Left hindlimb (tissue), 1 donor: ENCODE data around the gene ATG3.
"Not testable (repeated sequence)": the region's sequence is repeated elsewhere in the genome, so short reads cannot be mapped to it uniquely, and the experiment has no call there.

ENCODE experiments used
- DNase-seq: peaks from one replicate; pipeline ENCODE4 v3.0.0-alpha.2; 2018

Gene ATG3

DNA sequence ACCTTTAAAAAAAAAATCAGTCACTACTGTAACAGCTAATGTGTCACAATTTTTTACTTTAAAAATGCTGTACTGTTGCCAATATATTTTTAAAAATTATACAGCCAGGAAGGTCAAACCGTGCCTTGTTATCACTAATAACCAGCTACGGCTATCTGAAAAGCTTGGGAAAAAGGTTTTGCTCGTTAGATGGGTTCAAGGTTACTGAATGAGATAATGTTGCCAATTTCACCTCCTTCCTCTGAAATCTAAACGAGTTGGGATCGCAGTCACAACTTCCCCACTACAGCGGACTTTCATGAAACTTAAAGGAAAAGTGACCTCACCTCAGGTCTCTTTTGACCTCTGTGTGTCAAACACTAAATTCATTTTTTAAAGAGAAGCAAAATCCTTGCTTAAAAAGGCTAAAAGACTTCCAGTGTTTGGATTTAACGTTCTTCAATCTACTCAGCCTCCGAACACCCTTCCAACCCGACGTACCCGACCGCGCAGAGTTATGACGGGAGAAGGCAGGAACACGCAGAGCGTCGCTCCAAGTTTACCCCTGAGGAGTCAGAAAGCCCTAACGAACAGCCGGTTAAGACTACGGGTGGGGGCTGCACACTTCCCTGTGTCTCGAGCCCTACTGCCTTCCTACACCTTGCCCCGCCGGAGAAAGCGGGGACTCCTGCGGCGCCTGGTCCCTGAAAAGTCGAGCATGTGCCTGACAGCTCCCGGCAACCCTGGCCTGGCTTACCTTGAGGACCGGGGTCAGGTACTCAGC is 860 bp downstream of the ATG3 start:
- peak; percentile 77 for DNase-seq

DNA sequence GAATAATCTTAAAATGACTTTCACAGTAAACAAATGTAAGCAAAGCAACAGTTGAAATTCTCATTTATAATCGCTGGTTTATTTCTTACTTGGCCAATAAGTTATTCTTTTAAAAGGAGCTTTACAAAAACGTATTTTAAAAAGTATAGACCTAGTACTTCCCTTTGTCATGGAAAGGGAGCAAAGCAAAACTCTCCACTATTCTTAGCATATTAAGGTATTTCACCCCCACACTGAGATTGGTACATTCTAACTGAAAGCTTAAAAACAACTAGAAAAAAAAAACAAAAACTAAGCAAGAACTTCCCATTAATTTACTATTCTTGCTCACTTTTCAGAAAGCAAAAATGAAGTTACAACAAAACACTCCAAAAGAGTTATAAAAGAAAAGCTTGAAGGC is 1.5 kb downstream of the ATG3 start:
- DNase-seq, result no peak

DNA sequence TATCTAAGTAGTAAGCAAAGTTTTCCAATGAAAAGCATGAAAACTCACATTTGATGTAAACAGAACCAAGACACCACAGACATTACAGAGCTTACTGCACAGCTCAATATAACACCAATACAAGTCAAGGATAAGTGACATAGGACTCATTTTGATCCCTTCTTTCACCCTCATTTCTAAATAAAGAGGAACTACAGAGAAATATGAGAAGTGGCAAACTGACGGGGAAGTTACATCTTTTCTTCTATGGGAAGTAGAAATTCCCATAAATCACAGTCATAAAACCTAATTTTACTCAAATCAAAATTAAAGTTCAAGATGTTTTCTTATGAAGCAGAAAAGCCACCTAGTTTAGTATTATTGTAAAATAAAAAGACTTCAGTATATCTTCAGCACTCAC is 3.8 kb downstream of the ATG3 start:
- no peak for DNase-seq

DNA sequence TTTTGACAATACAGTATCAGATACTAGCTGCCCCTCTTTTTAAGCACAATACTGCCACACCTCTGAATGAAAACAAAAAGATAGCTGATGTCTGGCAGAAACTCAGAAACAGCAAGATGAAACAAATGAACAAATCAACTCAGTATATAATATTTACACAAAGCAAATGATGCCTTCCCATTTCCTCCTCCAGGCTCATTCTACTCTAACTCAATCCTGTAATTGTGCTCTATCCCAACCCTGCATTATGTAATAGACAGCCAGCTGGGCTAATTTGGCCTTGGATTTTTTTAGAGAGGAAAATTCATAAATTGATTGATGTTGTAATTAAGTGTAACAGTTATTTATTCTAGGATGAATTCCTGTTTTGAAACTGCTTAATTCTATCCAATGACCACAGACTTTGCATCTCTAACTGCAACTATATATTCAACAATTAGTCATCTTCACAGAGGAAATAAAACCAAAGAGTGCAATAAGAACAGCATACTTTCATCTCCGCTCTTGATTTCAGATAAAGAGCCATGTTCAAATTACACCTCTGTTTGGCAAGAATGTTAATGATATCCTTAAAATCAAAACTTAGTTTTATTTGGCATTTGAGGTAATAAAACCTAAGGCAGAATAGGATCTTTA is 6.1 kb downstream of the ATG3 start:
- DNase-seq, result no peak

DNA sequence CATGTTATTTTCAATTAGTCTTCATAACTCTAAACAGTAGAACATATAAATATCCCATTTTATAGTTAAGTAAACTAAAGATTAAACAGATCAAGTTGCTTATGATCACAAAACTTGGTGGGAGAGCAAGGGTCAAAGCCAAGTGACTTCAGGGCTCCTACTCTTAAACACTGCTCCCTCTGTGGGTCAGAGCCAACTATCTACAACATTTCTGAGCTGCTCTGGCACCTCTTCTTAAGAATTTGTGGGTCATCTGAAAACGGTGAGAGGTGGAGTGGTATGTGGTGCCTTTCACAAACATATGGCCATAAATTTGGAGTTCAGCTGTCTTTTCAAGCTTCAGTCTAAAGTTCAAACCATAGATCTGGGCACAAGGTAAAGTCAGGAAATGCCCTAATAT is 10.9 kb downstream of the ATG3 start:
- DNase-seq, result no peak

DNA sequence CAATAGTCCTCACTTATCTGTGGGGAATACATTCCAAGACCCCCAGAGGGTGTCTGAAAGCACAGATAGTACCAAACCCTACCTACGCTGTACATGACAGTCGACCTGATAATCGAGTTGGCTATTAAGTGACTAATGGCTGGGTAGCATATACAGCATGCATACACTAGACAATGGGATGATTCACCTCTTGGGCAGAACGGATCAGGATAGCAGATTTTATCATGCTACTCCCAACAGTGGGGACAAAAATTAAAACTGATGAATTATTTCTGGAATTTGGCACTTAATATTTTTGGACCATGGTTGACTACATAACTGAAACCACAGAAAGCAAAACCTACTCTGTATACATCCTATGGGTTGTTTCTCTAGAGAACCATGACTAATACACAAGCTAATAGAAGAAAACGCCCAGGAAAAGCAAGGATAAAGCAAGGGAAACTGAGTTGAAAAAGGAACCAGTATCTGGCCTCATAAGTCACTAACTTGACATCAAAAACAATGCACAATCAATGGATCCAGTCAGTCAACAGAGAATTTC is 15.5 kb downstream of the ATG3 start:
- no peak for DNase-seq

DNA sequence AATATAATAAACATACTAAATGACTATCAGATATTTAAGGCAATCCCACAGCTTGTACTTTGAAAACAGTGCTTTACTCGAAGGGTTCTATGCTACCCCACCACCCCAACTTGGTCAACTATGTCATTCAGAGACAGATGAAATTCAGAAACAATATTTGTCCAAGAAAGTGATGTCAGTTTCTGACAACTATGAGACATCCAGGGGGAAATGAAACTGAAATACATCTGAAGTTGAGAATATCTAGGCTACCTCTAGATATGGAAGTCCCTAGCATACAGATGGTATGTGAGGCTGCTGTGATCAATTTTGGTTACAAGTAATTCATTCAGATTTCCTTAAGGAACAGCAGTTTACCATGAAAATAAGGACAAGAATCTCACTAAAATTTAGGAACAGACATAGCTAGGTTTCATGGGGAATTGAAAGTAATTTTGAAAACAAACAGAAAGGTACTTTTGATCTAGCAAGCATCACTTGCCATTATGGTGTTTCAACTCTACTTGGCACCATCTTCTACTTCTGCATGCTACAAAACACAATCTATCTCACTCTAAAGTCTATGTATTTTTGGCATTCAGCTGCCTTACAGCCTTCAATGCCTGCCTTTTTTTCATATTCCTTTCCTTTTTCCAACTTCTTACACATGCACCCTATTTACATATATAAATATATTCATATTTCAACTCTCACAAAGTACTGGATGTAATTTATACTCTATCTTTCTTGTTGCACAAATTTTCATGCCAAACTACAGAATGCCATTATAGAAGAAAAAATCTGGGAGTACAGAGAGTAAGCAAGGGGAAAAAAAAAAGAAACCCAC is 21.7 kb downstream of the ATG3 start:
- no peak for DNase-seq

DNA sequence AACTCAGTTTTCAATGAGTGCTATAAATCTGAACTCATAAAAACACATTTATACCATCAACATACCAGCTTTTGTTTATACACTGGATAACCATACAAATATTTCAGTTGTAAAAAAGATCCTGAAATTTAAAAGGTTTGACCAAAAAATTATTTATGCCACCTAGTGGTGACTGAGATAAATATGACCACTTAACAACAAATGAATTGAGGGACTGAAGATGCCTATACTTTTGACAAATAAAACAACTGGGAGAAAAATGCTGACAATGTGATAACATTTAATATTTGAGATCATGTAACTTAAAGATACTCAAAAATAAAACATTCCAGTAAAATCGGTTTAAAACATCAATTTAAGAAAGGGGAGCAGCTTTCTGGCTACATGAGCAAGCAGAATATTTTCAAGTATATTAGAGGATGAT is 30.4 kb downstream of the ATG3 start:
- no peak for DNase-seq

DNA sequence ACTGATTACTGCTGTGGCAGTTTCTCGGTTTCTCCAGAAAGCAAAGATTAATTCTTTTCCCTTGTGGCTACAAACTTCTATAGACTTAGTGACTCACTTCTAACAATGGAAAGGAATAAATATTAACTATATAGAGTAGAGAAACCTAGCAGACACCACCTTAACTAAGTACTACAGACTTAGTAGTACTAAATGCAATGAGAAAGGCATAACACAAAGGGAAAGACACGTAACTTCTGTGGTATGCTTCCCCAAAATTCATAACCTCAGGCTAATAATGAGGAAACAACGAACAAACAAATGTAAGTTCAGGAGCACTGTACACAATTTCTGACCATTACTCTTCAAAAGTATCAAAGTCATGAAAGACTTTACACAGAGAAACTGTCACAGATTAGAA is 31.2 kb downstream of the ATG3 start:
- DNase-seq, result no peak

DNA sequence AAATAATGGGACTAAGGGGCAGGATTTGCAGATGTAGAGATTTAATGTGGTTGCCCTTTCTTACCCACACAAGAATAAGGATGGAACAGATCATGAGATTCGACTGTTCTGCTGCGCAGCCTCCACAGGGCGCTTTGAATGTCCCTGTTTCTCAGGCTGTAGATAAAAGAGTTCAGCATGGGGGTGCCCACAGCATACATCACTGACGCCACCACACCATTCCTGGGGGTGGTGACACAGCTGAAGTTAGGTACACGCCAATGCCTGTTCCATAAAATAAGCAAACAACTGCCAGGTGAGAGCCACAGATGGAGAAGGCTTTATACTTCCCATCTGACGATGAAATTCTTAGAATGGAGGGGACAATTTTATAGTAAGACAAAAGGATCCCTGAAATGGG is 37.6 kb downstream of the ATG3 start:
- not testable (repeated sequence) for DNase-seq

DNA sequence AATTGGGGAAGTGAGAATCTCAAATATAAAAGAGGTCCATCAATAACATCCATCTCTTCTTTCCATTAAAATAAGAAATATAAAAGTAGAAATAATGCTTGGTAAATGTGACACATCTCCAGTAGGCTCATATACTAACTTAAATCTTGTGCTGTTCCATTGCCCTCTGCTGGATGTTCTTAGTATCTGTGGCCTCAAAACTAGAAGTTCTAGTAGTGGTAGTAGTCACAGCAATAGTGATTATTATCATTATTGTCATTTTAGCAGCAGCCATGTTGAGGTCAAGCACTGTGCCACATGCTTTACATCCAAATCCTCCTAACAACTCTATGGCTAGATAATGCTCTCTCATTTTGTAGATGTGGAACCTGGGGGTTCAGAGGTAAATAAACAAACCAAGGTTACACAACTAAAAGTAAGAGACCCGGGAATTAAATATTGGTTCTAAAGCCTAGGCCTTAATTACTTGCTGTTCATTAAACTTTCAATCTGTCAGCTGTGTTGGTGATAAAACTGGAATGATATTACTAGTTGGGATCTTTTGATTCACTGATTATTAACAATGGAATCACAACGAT is 42.2 kb downstream of the ATG3 start:
- DNase-seq, result no peak

DNA sequence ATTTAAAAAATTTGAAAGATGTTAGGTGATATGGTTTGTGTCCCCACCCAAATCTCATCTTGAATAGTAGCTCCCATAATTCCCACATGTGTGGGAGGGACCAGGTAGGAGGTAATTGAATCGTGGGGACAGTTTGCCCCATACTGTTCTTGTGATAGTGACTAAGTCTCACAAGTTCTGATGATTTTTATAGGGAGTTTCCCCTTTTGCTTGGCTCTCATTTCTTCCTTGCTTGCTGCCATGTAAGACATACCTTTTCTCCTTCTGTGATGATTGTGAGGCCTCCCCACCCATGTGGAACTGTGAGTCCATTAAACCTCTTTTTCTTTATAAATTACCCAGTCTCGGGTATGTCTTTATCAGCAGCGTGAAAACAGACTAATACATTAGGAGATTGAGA is 42.8 kb downstream of the ATG3 start:
- not testable (repeated sequence) for DNase-seq

DNA sequence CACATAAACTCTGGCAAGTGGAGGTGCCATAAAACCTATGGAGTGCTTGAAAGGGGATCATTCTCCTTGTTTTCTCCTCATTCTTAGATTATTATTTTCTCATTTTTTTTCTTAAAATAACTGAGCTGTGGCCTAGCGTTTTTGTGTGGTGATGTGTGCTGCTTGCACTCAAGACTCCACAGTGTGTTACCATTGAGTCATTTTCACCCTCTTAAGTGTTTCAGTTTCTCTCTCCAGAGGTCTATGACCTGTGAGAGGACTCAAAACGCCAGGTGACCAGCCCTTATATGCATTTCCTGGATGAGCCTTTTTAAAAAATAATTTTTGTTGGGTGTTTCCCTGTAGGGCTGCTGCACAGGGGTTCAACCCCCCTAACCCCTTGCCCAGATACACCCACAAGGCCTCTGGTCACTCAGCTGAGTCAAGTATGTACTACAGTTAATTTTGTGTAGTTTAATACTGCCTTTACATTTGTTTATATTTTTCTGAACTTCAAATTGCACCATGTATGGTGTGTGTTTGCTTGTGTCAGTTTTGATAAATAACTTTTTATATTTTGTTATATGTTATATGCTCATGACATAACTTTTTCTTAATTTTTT is 47.1 kb downstream of the ATG3 start:
- DNase-seq, result no peak

DNA sequence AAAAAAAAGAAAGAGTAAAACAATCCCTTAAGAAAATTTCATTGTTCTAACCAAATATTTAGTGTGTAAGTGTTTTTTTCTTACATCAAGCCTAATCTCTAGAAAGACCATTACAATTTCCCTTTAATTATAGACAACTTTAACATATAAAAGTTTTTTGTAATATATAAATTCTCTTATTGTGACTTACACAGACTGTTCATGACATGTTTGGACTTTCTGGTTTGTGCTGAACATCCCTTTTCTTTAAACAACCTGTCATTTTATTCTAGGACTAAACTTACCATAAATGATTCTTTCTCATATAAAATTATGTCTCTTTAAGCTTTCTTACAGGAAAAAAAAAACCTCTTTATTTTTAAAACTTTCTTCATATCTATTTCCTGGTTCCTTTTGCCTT is 49.4 kb downstream of the ATG3 start:
- DNase-seq, result no peak

DNA sequence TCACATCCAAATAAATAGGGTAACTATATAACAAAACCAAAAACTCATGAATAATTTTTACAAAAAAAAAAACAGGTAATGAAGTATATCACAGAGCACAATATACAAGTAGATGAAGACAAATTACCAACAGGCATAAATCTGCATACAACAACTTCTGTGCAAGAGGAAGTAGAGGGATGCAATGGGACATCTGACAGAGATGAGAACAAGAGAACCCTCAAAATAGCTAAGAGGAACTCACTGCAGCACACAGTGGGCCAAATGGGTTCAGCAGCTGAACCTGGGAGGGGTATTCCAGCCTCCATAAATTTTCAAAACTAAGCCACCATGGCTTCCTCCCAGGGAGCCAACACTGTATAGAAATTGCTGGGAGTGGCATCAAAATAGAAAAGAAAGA is 52.9 kb downstream of the ATG3 start:
- DNase-seq, result no peak

DNA sequence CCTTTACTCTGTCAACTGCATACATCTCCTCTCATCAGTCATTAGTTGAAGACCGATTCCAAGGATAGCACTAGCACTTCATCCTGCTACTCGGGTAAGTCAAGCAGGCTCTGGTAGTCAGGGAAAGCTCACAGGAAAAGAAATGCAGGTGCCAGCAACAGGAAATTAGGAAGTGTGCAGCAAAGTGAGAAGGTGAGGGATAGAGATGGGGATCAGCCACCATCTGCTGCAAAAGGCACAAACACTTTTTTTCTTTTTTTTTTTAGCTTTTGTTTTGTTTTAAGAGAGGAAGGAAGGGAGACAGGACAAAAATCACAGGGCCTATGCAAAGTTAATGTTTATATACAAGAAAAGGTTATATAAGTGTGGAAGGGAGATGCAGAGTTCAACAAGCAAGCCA is 53.5 kb downstream of the ATG3 start:
- DNase-seq, result no peak

DNA sequence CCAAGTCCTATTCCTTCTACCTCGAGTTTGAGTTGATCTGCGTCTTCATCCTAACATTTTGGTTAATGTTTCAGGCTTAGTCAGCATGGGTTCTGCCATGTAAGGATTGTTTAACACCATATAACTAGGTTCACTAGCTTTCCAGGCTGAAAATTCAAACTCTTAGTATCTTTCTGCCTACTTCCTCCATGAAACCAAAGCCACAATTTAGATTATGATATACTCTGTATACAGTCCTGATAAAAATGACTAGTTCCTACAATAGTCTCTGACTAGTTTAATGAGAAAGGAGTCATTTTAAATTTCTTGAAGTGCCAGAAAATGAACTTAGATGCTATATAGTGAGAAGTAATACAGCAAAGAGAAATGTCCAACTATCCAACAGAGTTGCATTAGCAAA is 55.9 kb downstream of the ATG3 start:
- DNase-seq, result no peak

DNA sequence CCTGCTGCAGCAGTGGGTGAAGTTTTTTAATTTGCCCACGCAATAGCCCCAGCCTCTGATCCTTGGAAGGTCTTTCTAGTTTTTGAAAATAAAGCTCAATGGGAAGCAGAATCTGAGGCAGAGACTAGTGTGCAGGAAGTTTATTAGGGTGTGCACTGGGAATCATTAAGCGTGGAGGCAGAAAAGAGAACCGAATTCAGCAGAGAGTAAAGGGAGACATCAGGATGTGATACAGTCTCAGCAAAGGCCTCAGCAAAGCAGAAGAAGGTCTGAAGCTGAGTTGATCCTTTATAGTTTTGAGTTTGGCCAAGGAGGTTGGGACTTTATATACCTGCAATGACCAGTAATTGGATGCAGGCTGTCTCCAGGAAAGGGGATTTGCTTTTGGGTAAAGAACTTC is 57.6 kb downstream of the ATG3 start:
- DNase-seq, result no peak

DNA sequence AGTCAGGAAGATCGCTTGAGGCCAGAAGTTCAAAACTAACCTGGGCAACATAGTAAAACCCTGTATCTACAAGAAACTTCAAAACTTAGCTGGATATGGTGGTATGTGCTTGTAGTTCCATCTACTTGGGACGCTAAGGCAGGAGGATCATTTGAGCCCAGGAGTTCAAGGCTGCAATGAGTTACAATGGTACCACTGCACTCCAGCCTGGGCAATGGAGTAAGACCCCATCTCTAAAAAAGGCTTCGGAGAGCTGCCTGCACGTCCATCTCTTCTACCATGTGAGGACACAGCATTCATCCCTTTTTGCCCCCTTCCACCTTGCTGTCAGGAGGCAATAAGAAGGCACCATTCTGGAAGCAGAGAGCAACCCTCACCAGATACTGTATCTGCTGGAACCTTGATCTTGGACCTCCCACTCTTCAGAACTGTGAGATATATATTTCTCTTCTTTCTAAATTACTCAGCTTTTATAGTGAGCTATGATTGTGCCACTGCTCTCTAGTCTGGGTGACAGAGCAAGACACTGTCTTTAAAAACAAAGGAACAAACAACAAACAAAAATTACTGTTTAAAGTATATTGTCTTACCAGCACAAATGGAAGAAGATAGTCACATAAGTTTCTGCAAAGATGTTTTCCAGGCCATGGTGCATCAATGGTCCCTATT is 58.3 kb downstream of the ATG3 start:
- DNase-seq, result no peak

DNA sequence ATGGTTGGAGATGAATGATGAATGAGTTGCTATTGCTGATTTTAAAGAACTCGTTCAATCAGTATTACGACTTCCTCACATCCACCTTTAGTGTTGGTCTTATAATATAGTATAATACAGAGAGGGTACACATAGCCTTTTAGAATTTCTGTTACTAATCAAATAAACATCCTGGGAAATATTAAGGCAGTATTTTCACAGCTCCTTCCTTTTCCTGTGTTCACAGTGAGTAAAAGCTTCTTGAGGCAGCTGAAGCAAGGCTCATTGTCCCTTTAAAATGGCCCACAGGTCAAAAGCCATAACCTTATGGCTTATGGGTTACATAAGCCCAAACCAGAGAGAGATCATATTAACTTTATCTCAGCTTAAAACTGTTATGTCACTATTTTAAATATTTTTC is 61.1 kb downstream of the ATG3 start:
- no peak for DNase-seq

DNA sequence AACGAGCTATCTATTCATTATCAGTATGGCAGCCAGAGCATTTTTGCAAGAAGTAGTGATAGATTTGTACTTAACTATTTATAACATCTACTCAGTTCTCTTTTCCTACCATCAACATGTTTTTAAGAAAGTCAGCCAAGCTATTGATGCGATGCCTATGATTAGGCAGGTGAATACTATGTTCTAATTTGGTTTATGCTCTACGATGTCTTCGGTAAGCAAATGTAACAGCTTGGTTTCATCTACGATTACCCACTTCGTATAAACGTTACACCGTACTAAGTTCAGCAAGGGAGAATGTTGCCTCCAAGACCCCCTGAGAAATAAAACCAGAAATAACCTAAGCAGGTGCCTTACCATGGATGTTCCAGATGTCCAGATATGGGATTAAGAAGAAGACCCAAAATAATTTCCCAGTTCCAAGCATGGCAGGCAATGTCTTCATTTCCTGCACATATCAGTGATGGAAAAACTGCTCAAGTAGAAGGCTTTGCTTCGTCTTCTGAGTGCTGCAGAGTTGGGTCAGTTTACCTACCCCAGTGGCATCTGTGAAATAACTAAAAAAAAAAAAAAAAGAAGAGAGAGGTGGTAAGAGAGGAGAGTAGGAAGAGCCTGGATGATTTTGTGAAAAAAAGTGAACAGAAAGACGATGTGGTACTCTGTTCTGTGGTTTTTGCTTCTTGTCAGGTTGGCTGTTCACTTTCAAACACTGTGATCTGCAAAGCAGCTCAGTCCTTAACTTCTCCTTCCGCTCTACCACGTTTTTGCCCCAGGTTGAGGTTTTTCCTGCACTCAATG is 62.6 kb downstream of the ATG3 start, which contains the start of gene BTLA:
BTLA (minus strand) TSS at position 559 of the 798 bp plus-strand sequence; CDS start at position 445, 114 bp downstream.
- no peak for DNase-seq
